ACC112 (cell line): Measurements from ENCODE around the gene FCRL6.

Source experiments
- H2AFZ ChIP-seq: fragments of 200-600 bp; sonication (generic); one replicate; pipeline ENCODE4 v1.6.0; 2017; ENCODE audit warnings: antibody characterized with exemption, low read length; ENCODE audit not compliant: unreplicated experiment
- H3K27ac ChIP-seq: fragments of 200-600 bp; sonication (generic); 2 replicates; pipeline ENCODE4 v1.5.1; 2014; ENCODE audit warnings: low read depth, mild to moderate bottlenecking, antibody characterized with exemption, low read length, moderate library complexity
- H3K27me3 ChIP-seq: fragments of 200-600 bp; sonication (generic); 2 replicates; pipeline ENCODE4 v1.6.1; 2014; ENCODE audit warnings: mild to moderate bottlenecking, antibody characterized with exemption, low read length, moderate library complexity, mixed read lengths; ENCODE audit not compliant: insufficient read depth
- H3K36me3 ChIP-seq: fragments of 200-600 bp; sonication (generic); 2 replicates; pipeline ENCODE4 v1.6.1; 2016; ENCODE audit warnings: mild to moderate bottlenecking, antibody characterized with exemption, low read length, moderate library complexity, mixed read lengths; ENCODE audit not compliant: insufficient read depth
- H3K4me1 ChIP-seq: fragments of 200-600 bp; sonication (generic); one replicate; pipeline ENCODE4 v1.6.1; 2016; ENCODE audit warnings: low read length, mixed read lengths; ENCODE audit not compliant: insufficient read depth, unreplicated experiment, control insufficient read depth
- H3K4me3 ChIP-seq: fragments of 200-600 bp; sonication (generic); 2 replicates; pipeline ENCODE4 v1.5.1; 2014; ENCODE audit warnings: mild to moderate bottlenecking, low read depth, low read length
- H3K79me2 ChIP-seq: fragments of 200-600 bp; sonication (generic); one replicate; pipeline ENCODE4 v1.6.0; 2016; ENCODE audit warnings: low read length; ENCODE audit not compliant: control insufficient read depth, unreplicated experiment, insufficient read depth

The FCRL6 gene

DNA sequence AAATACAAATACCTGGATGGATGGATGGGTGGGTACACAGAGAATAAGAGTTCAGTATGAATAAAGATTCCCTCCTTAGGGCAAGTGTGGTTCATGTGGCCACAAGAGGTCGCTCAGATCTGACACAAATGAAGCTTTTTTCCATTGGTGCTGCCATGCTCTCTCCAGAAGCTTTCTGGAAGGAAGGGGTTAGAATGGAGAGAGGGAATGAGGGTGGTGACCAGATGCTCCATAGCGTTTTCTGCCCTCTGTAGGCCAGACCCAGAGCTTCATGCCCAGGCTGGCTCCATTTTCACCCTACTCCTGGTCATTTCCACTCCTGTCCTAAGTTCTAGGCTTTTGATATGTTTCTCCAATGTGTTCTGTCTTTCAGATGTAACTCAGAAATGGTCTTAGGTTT, 3.3 kb upstream of the FCRL6 start:
- Histone ChIP-seq H3K27ac (no peak overlapping the region), H3K4me1 (peaks cover 14% of the 10 kb centered on the region)

DNA sequence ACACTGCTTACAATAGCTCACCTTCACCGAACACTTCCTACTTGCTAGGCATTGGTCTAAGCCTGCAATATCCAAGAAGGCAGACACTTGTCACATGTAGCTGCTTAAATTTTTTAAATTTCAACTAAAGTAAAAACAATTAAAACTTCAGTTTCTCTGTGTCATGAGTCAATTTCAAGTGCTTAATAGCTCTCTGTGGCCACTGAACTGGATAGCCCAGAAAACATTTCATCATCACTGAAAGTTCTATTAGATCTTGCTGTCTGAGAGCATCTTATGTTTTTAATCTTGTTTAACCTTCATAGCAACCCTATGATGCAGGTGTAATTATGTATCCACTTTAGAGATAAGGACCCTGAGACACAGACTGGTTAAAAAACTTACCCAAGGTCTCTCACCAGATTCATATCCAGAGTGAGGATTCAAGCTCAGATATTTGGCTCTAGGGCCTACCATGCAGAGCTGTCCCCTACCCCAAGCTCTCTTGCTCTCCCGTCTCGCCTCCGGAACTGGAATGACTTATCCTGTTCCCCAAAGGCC, 2.6 kb upstream of the FCRL6 start:
- Histone ChIP-seq H3K36me3 (no peaks in the 10 kb centered on the region), H2AFZ (no peak overlapping the region), H3K79me2 (no peaks in the 10 kb centered on the region), H3K4me3 (no peak overlapping the region), H3K4me1 (peaks cover 20% of the 10 kb centered on the region), H3K27ac (no peak overlapping the region), H3K27me3 (no peaks in the 10 kb centered on the region)

More for the DNA sequence above, 3.3 kb upstream of the FCRL6 start:
- Histone ChIP-seq H3K79me2 (no peaks in the 10 kb centered on the region), H3K27me3 (no peaks in the 10 kb centered on the region), H3K4me3 (no peak overlapping the region), H2AFZ (no peak overlapping the region), H3K36me3 (no peaks in the 10 kb centered on the region)

DNA sequence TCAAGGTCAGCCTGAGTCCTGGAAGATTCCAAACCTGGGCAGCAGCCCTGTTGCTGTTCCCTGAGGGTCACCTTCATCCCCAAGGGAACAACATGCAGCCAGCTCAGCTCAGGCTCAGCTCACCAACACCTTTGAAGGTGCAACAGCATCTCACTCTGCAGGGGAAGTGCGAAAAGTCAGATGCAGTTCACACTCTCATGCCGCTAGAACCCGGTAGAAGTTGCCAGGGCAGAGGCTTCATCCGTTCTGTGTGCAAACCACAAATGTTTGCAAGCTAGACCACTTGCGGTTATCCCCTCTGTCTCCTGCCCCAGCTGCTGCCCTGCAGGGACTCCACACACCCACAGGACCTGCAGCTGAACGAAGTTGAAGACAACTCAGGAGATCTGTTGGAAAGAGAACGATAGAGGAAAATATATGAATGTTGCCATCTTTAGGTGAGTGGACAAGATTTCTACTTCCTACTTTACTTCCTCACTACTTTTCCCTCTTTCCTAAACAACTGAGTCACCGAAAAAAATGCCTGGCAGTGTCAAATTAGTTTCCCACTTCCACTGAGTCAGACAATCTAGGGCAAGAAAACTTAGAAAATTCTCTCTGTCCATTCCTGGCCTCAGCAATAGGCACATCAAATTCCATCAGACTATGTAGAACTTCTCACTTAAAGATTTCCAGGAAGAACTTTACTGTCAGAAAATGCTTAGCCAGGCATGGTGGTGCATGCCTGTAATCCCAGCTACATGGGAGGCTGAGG, 1.8 kb upstream of the FCRL6 start:
- H3K27ac ChIP-seq: no peak overlapping the region
- H3K36me3 ChIP-seq: no peaks in the 10 kb centered on the region
- no peaks in the 10 kb centered on the region for H3K79me2 ChIP-seq
- no peak overlapping the region for H2AFZ ChIP-seq
- no peak overlapping the region for H3K4me3 ChIP-seq
- H3K27me3 ChIP-seq: no peaks in the 10 kb centered on the region
- peaks cover 28% of the 10 kb centered on the region for H3K4me1 ChIP-seq

DNA sequence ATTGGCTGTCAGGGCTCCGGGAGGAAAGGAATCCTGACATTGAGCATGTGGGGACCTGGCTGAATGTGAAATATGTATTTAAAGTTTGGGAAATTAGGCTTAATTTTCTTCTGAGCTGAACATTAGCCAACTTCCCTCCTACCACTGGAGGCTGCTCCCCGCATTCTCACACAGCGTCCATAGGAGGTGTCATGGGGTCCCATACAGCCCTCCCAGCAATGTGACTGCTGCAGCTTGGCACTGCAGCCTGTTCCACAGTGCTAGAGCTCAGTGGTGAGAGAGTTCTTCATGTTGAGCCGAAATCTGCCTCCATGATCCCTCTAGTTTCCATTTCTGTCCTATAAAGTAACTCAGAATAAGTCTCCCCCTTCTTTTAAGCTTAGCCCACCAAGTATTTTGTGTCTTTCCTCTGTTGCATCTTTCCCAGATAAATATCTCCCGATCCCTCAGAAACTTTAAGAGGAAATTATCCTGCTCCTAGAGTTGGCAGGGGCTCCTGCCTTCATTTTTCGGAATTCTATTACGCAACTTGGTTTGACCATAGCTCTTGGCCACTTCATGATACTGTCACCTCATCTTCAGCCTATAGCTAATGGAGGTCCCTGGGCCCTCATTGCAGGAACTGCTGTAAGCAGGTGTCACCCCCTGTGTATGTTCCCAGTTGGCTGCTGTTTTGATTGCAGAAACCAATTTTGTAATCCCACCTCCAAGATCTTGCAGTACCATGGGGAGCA, 2.0 kb downstream of the FCRL6 start:
- Histone ChIP-seq H3K4me1 (peaks cover 25% of the 10 kb centered on the region), H2AFZ (no peak overlapping the region), H3K79me2 (no peaks in the 10 kb centered on the region), H3K4me3 (no peak overlapping the region), H3K27me3 (no peaks in the 10 kb centered on the region), H3K27ac (no peak overlapping the region), H3K36me3 (no peaks in the 10 kb centered on the region)

DNA sequence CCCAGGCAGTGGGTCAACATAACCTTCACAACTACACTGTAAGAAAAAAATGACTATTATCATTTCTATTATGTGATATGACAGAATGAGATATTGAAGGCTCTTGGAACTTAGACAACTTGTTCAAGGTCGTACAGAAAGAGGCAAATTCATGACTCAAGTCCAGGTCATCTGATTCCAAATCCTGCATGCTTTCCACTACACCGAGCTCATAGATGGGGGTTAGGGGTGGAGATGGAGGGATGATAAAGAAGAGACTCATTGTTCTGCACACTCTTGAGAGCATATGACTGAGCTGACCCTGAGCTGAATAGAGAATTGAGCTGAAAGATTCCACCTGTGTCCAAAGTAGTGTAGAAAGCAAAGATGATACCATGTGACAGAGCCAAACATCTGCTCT, 2.8 kb downstream of the FCRL6 start:
- Histone ChIP-seq H3K79me2 (no peaks in the 10 kb centered on the region), H2AFZ (no peak overlapping the region), H3K36me3 (no peaks in the 10 kb centered on the region), H3K27me3 (no peaks in the 10 kb centered on the region), H3K4me3 (no peak overlapping the region), H3K27ac (no peak overlapping the region), H3K4me1 (peaks cover 24% of the 10 kb centered on the region)

DNA sequence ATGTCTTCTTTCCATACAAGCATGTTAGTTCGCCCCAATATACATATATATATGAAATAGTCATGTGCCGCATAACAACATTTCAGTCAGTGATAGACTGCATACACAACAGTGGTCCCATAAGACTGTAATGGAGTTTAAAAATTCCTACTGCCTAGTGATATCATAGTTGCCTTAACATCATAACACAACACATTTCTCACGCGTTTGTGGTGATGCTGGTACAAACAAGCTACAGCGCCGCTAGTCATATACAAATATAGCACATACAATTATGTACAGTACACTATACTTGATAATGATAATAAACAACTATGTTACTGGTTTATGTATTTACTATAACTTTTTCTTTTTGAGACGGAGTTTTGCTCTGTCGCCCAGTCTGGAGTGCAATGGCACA, 13.8 kb downstream of the FCRL6 start:
- H3K27me3 ChIP-seq: peaks cover 26% of the 10 kb centered on the region
- H2AFZ ChIP-seq: no peak overlapping the region
- no peaks in the 10 kb centered on the region for H3K79me2 ChIP-seq

DNA sequence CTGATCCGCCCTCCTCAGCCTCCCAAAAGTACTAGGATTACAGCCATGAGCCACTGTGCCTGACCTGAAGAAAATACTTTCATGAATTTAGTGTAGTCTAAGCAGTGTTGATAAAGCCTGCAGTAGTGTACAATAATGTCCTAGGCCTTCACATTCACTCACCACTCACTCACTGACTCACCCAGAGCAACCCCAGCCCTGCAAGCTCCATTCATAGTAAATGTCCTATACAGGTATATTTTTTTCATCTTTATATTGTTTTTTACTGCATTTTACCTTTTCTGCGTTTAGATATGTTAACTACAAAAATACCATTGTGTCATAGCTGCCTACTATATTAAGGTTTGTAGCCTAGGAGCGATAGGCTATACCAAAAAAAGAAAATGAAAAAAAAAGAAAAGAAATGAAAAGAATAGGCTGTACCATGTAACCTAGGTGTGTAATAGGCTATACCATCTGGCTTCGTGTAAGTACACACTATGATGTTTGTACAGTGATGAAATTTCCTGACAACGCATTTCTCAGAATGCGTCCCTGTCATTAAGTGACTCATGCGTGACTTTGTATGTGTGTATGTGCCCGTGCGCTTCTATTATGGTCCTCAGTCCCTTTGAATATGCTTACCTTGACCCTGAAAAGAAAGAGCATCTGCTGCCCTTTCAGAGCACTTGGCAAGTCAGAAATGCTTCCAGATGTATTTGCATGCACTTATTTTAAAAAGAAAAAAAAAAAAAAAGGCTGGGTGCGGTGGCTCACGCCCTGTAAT, 15.3 kb downstream of the FCRL6 start:
- Histone ChIP-seq H3K27ac (no peak overlapping the region), H3K4me3 (no peak overlapping the region)

More for the DNA sequence above, 13.8 kb downstream of the FCRL6 start:
- H3K4me1 ChIP-seq: no peaks in the 10 kb centered on the region
- no peak overlapping the region for H3K4me3 ChIP-seq
- H3K27ac ChIP-seq: no peak overlapping the region
- no peaks in the 10 kb centered on the region for H3K36me3 ChIP-seq

DNA sequence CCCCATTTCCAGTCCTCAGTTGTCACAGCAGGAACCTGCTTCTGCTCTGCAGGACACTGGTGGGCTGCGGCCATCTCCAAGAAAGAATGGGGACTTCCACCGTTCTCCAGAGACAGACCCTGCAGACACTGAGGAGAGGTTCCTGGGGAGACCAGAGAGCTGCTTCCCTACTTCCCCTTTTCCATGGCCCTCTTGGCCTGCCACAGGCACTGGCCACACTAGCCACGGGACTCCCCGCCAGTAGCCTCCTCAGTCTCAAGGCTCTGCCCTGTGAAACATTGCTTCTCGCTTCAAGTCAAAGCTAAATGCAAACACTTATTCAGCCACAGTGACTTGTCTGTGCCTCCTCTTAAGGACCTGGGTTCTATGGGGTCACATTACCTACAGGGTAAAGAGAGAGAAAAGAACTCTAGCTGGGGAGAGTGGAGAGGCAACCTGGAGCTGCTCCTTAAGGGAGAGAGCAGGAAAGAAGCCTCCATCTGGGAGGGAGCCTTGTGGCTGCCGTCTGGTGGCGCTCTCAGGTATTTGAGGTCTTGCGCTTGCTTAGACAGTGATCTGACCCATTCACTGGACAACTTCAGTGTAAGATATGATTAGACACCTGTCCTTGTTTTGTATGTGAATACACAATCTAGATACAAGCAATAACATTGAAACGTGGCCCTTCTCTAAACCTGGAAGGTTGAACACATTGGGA, 19.2 kb downstream of the FCRL6 start:
- H3K4me1 ChIP-seq: no peaks in the 10 kb centered on the region
- no peak overlapping the region for H3K4me3 ChIP-seq
- H3K27ac ChIP-seq: no peak overlapping the region
- H3K79me2 ChIP-seq: no peaks in the 10 kb centered on the region
- H3K36me3 ChIP-seq: no peaks in the 10 kb centered on the region
- H2AFZ ChIP-seq: no peak overlapping the region
- H3K27me3 ChIP-seq: peaks cover 27% of the 10 kb centered on the region

More for the DNA sequence above, 15.3 kb downstream of the FCRL6 start:
- H2AFZ ChIP-seq: no peak overlapping the region
- no peaks in the 10 kb centered on the region for H3K4me1 ChIP-seq
- H3K36me3 ChIP-seq: no peaks in the 10 kb centered on the region
- no peaks in the 10 kb centered on the region for H3K79me2 ChIP-seq
- H3K27me3 ChIP-seq: peaks cover 29% of the 10 kb centered on the region

DNA sequence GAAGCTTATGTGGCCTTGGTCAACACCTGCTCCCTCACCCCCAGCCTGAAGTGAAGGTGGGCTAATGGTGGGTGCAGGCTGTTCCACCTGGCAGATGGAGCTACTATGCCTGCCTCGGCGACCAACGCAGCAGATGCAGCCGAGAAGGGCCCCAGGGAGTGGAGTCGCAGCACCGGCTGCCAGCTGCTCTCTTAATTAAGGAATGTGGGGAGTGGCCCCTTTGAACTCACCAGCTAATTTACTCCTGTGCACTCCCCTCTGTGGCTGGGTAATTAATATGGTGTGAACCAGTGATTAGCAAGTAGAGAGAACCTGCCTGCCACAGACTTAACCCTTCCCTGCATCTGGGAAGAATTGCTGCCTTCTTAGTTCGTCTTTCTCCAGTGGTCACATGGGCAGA, 21.2 kb downstream of the FCRL6 start:
- H3K27ac ChIP-seq: no peak overlapping the region
- H3K36me3 ChIP-seq: no peaks in the 10 kb centered on the region
- no peak overlapping the region for H2AFZ ChIP-seq
- H3K27me3 ChIP-seq: peaks cover 27% of the 10 kb centered on the region
- H3K4me3 ChIP-seq: no peak overlapping the region
- H3K79me2 ChIP-seq: no peaks in the 10 kb centered on the region
- no peaks in the 10 kb centered on the region for H3K4me1 ChIP-seq

DNA sequence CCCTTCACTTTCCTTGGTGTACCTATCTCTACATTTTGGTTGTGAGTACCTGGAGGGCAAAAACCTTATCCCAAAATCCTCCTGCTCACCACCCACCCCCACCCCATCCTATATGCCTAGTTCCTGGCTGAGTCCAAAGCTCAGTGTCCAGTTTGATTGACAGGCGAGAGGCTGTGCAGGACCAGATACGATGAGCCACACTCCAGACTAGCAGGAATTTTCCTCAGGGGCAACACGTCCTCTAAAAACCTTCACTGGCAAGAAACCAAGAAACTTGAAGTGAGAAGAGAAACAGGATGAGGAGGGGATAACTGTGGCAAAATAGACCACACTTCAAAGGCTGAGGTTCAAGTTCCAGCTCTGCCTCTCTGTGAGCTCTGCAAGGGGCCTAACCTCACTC, 23.4 kb downstream of the FCRL6 start:
- Histone ChIP-seq H3K4me3 (no peak overlapping the region), H3K27me3 (peaks cover 27% of the 10 kb centered on the region), H3K36me3 (no peaks in the 10 kb centered on the region), H2AFZ (no peak overlapping the region), H3K27ac (no peak overlapping the region), H3K4me1 (peaks cover 7% of the 10 kb centered on the region), H3K79me2 (no peaks in the 10 kb centered on the region)
